HG03575 (cell line): ENCODE measurements around the gene MAST4.

ENCODE experiments used
- ATAC-seq: cut with Tn5 transposase; IDR thresholded peaks from one replicate; pipeline ENCODE4 v1.9.1; 2021; ENCODE audit not compliant: unreplicated experiment, insufficient number of reproducible peaks, low FRiP score; ENCODE audit errors: extremely low read depth

The MAST4 gene

GRCh38 chr5:66986534-66986933, 390.3 kb downstream of the MAST4 start:
- no peak for ATAC-seq

- no peak for ATAC-seq
Observed at GRCh38 chr5:66987126-66987525, 390.9 kb downstream of the MAST4 start.

GRCh38 chr5:66987540-66987939, 391.3 kb downstream of the MAST4 start:
- ATAC-seq: no peak

- no peak for ATAC-seq
Observed at GRCh38 chr5:66987949-66988838, 392.0 kb downstream of the MAST4 start.

GRCh38 chr5:66989286-66989685, 393.1 kb downstream of the MAST4 start:
- no peak for ATAC-seq

- ATAC-seq: no peak
Observed at GRCh38 chr5:66989781-66990180, 393.6 kb downstream of the MAST4 start.

GRCh38 chr5:66991746-66992145, 395.6 kb downstream of the MAST4 start:
- no peak for ATAC-seq

GRCh38 chr5:66992547-66992946, 396.4 kb downstream of the MAST4 start:
- ATAC-seq: no peak

GRCh38 chr5:66993448-66993847, 397.3 kb downstream of the MAST4 start:
- no peak for ATAC-seq

GRCh38 chr5:66993882-66994281, 397.7 kb downstream of the MAST4 start:
- ATAC-seq: no peak

- no peak for ATAC-seq
Observed at GRCh38 chr5:66994790-66995189, 398.6 kb downstream of the MAST4 start.

- ATAC-seq: no peak
Observed at GRCh38 chr5:67000794-67001475, 404.7 kb downstream of the MAST4 start.

GRCh38 chr5:67002832-67003684, 406.9 kb downstream of the MAST4 start:
- ATAC-seq: no peak

GRCh38 chr5:67003685-67003934, 407.4 kb downstream of the MAST4 start:
- no peak for ATAC-seq

- no peak for ATAC-seq
Observed at GRCh38 chr5:67003935-67004729, 407.9 kb downstream of the MAST4 start.

- no peak for ATAC-seq
Observed at GRCh38 chr5:67004730-67005350, 408.6 kb downstream of the MAST4 start.

- ATAC-seq: no peak
Observed at GRCh38 chr5:67005737-67006499, 409.7 kb downstream of the MAST4 start.

- ATAC-seq: no peak
Observed at GRCh38 chr5:67006500-67006848, 410.3 kb downstream of the MAST4 start.
